Effector memory CD8-positive, alpha-beta T cell (primary cell): Measurements from ENCODE around the gene HTT.
"Not testable (repeated sequence)": the region's sequence is repeated elsewhere in the genome, so short reads cannot be mapped to it uniquely, and the experiment has no call there.

Experiments
- ATAC-seq: fragments of 150-1000 bp; cut with Tn5 transposase; replicated peaks from 2 replicates; pipeline ENCODE4 v1.10.0; 2021; ENCODE audit warnings: mild to moderate bottlenecking, moderate library complexity
- DNase-seq, 3 experiments: peaks; one replicate each; pipeline ENCODE4 v3.0.0; 2021
- H3K27ac Mint-ChIP-seq, 2 donors: one replicate each; pipeline ENCODE4 v1.8.0; 2022; ENCODE audit warnings: mild to moderate bottlenecking in 2 of 2, mixed read lengths in 2 of 2, moderate library complexity in 2 of 2
- H3K27me3 Mint-ChIP-seq, 2 donors: one replicate each; pipeline ENCODE4 v1.8.0; 2022; ENCODE audit warnings: mixed read lengths in 2 of 2
- H3K36me3 Mint-ChIP-seq: one replicate; pipeline ENCODE4 v1.8.0; 2022; ENCODE audit warnings: mild to moderate bottlenecking, moderate library complexity, mixed read lengths; ENCODE audit not compliant: insufficient read depth
- H3K4me1 Mint-ChIP-seq, 2 donors: one replicate each; pipeline ENCODE4 v1.8.0; 2022; ENCODE audit warnings: low read depth in 2 of 2, mixed read lengths in 2 of 2
- H3K4me3 Mint-ChIP-seq, 2 donors: one replicate each; pipeline ENCODE4 v1.8.0; 2022; ENCODE audit warnings: mild to moderate bottlenecking in 2 of 2, mixed read lengths in 2 of 2, moderate library complexity in 2 of 2
- H3K9me3 Mint-ChIP-seq, 2 donors: one replicate each; pipeline ENCODE4 v1.8.0; 2022; ENCODE audit warnings: mixed read lengths in 2 of 2

The HTT gene

GRCh38 chr4:3124070-3124767 lies 49.7 kb downstream of the HTT start:
- Mint-ChIP-seq H3K4me1 (peaks cover 0 to 2% of the 10 kb centered on the region in 2 donors), H3K27me3 (no peaks in the 10 kb centered on the region), H3K36me3 (peaks cover 66% of the 10 kb centered on the region), H3K9me3 (no peaks in the 10 kb centered on the region), H3K4me3 (no peak overlapping the region), H3K27ac (no peak overlapping the region)
- no peak for ATAC-seq
- no peak for DNase-seq

GRCh38 chr4:3127112-3127511 lies 52.6 kb downstream of the HTT start:
- Mint-ChIP-seq H3K27me3 (no peaks in the 10 kb centered on the region), H3K4me3 (no peak overlapping the region), H3K9me3 (no peaks in the 10 kb centered on the region), H3K27ac (no peak overlapping the region), H3K4me1 (peaks cover 0 to under 1% of the 10 kb centered on the region in 2 donors), H3K36me3 (peaks cover 73% of the 10 kb centered on the region)
- no peak for DNase-seq
- no peak for ATAC-seq

DNA sequence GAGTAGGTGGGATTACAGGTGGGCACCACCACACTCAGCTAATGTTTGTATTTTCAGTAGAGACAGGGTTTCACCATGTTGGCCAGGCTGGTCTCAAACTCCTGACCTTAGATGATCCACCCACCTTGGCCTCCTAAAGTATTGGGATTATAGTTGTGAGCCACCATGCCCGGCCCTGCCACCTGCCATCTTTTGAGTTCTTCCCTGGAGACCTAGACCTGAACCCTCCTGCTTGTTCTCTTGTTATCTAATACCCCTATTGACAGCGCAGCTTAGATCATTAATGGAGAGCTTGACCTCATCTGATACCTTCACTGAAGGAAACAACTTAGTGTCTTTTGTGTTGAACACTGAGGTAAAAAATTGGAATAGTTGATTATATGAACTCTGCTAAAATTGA lies 53.6 kb downstream of the HTT start:
- Mint-ChIP-seq H3K4me3 (no peak overlapping the region), H3K27me3 (no peaks in the 10 kb centered on the region), H3K27ac (no peak overlapping the region), H3K36me3 (peaks cover 78% of the 10 kb centered on the region), H3K9me3 (no peaks in the 10 kb centered on the region), H3K4me1 (no peaks in the 10 kb centered on the region)
- no peak for ATAC-seq
- no peak for DNase-seq

DNA sequence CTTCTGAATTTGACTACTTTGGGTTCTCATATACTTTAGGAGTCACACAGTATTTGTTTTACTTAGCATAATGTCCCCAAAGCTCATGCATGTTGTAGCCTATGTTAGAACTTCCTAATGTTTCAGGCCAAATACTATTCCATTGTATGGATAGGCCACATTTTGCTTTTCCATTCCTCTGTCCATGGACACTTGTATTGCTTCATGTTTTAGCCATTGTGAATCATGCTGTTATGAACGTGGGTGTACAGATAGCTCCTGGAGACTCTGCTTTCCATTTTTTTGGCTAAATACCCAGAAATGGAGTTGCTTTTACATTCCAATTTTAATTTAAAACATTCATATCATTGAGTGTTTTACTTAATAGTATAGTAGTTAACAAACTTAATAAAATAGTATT lies 54.5 kb downstream of the HTT start:
- DNase-seq (no peak), ATAC-seq (no peak)
- Mint-ChIP-seq H3K27ac (no peak overlapping the region), H3K9me3 (no peaks in the 10 kb centered on the region), H3K4me3 (no peak overlapping the region), H3K27me3 (no peaks in the 10 kb centered on the region), H3K4me1 (no peaks in the 10 kb centered on the region), H3K36me3 (peaks cover 86% of the 10 kb centered on the region)

DNA sequence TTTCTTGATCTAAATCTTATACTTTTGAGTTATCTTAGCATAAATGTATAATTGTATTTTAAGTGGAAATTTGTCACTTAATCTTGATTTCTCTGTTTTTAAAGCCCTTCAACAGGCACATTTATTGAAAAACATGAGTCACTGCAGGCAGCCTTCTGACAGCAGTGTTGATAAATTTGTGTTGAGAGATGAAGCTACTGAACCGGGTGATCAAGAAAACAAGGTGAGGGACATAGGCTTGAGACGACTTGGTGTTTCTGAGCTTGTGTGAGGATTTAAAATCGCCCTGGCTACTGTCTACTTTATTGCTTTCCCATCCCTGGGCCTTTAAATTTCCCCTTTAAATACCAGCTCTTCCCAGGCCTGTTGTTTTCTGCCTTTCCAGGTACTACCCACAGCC lies 55.7 kb downstream of the HTT start:
- ATAC-seq = no peak
- Mint-ChIP-seq H3K27ac (no peak overlapping the region), H3K9me3 (no peaks in the 10 kb centered on the region), H3K4me3 (no peak overlapping the region), H3K4me1 (no peaks in the 10 kb centered on the region), H3K36me3 (peaks cover 86% of the 10 kb centered on the region), H3K27me3 (no peaks in the 10 kb centered on the region)
- DNase-seq = no peak

GRCh38 chr4:3130826-3131225 lies 56.3 kb downstream of the HTT start:
- Mint-ChIP-seq H3K27me3 (no peaks in the 10 kb centered on the region), H3K4me1 (no peaks in the 10 kb centered on the region), H3K9me3 (no peaks in the 10 kb centered on the region), H3K4me3 (no peak overlapping the region), H3K27ac (no peak overlapping the region), H3K36me3 (peaks cover 87% of the 10 kb centered on the region)
- ATAC-seq = no peak
- DNase-seq = no peak

DNA sequence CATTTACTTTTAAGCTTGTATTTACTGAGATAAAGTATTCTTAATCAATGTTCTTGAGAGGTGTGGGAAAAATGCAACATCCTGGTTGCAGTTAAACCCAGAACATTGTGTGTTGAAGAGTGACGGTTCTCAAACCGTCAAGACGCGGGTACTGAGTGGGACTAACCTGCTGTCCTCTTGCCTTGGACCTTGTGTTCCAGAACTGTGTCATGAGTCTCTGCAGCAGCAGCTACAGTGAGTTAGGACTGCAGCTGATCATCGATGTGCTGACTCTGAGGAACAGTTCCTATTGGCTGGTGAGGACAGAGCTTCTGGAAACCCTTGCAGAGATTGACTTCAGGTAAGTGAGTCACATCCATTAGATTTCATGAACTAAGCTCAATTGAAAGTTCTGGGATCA lies 59.7 kb downstream of the HTT start:
- no peaks in the 10 kb centered on the region for H3K9me3 Mint-ChIP-seq
- H3K4me3 Mint-ChIP-seq = no peak overlapping the region
- H3K27ac Mint-ChIP-seq = peak overlapping the region in 1 of 2 donors; percentile 88
- no peak for ATAC-seq
- peaks cover 0 to 5% of the 10 kb centered on the region in 2 donors for H3K4me1 Mint-ChIP-seq
- no peaks in the 10 kb centered on the region for H3K27me3 Mint-ChIP-seq
- H3K36me3 Mint-ChIP-seq = peaks cover 92% of the 10 kb centered on the region
- no peak for DNase-seq

DNA sequence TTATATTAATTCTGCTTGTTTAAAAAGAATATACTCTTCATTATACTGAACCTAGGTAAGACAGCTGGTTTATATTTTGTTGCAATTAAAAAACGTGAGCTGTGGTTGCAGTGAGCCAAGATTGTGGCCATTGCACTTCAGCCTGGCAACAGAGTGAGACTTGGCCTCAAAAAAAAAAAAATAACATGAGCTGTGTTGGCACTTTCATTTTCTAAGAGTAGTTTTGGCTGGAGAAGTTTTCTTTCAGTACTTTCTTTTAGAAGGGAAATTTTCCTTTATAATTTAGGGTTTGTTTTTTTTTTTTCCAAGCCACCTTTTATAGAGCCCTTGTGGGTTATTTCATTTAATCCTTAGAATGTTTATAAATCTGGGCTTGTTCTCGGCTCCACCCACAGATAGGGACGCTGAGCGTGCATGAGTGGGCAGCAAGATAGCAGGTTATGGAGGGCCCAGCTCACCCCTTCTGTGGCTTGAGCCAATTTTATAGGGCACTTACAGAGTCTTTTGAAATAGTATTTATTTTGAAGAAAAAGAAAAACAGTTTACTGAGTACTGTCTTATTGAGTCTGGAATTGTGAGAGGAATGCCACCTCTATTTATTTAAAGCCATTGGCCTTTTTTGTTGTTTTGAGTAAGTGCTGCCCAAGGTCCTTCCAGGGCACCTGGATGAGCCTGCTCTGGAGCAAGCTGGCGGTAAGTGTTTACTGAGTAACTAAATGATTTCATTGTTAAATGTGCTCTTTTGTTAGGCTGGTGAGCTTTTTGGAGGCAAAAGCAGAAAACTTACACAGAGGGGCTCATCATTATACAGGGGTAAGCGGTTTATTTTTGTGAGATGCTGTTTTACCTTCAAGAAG lies 60.9 kb downstream of the HTT start:
- Mint-ChIP-seq H3K9me3 (no peaks in the 10 kb centered on the region), H3K4me3 (no peak overlapping the region), H3K27ac (no peak overlapping the region), H3K27me3 (no peaks in the 10 kb centered on the region), H3K4me1 (peaks cover 0 to 5% of the 10 kb centered on the region in 2 donors), H3K36me3 (peaks cover 90% of the 10 kb centered on the region)
- ATAC-seq = no peak
- no peak for DNase-seq

- peaks cover 0 to 5% of the 10 kb centered on the region in 2 donors for H3K4me1 Mint-ChIP-seq
- no peak for DNase-seq
- H3K27me3 Mint-ChIP-seq = no peaks in the 10 kb centered on the region
- H3K27ac Mint-ChIP-seq = no peak overlapping the region
- ATAC-seq = no peak
- H3K36me3 Mint-ChIP-seq = peaks cover 89% of the 10 kb centered on the region
- no peaks in the 10 kb centered on the region for H3K9me3 Mint-ChIP-seq
- H3K4me3 Mint-ChIP-seq = no peak overlapping the region
Observed at GRCh38 chr4:3136454-3136853, 62.0 kb downstream of the HTT start.

DNA sequence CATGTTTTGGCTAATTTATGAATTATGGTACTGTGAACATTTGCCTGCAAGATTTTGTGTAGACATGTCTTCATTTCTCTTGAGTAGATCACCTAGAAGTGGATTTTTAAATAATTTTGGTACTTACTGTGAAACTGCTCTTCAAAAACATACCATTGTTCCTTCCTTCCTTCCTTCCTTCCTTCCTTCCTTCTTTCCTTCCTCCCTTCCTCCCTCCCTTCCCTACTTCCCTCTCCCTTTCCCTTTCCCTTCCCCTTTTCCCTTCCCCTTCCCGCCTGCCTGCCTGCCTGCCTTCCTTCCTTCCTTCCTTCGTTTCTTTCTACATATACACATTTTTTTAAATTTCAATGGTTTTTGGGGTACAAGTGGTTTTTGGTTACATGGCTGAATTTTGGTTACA lies 63.4 kb downstream of the HTT start:
- H3K27me3 Mint-ChIP-seq = no peaks in the 10 kb centered on the region
- no peak for ATAC-seq
- no peaks in the 10 kb centered on the region for H3K9me3 Mint-ChIP-seq
- peaks cover 0 to 5% of the 10 kb centered on the region in 2 donors for H3K4me1 Mint-ChIP-seq
- peak overlapping the region in 1 of 2 donors; percentile 76 for H3K27ac Mint-ChIP-seq
- no peak for DNase-seq
- H3K4me3 Mint-ChIP-seq = no peak overlapping the region
- H3K36me3 Mint-ChIP-seq = peaks cover 85% of the 10 kb centered on the region

- Mint-ChIP-seq H3K36me3 (peaks cover 75% of the 10 kb centered on the region), H3K4me1 (peaks cover 3 to 6% of the 10 kb centered on the region in 2 donors), H3K4me3 (no peak overlapping the region), H3K27me3 (no peaks in the 10 kb centered on the region), H3K27ac (peak overlapping the region; percentile 30 to 51), H3K9me3 (no peaks in the 10 kb centered on the region)
- no peak for DNase-seq
- no peak for ATAC-seq
Observed at GRCh38 chr4:3145234-3145924, 70.9 kb downstream of the HTT start.

DNA sequence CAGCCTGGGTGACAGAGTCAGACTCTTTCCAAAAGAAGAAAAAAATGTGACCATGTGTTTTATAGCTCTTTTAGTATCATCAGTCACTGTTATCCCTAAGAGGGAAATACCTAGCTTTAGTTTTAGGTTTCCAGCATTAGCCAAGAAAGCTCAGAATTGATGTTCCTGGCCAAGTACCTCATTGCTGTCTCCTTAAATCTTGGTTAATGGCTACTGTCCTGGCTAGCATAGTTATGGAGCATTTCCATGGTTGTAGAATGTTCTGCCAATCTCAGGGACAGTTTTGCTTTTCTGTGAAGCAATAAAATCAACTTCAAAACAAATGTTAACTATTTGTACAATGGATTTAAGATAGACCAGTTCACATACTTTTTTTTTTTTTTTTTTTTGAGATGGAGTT lies 74.4 kb downstream of the HTT start:
- Mint-ChIP-seq H3K4me3 (no peak overlapping the region), H3K27ac (no peak overlapping the region), H3K27me3 (no peaks in the 10 kb centered on the region), H3K4me1 (peaks cover 3 to 11% of the 10 kb centered on the region in 2 donors), H3K9me3 (no peaks in the 10 kb centered on the region), H3K36me3 (peaks cover 70% of the 10 kb centered on the region)
- no peak for DNase-seq
- no peak for ATAC-seq

GRCh38 chr4:3151238-3151637 lies 76.8 kb downstream of the HTT start:
- not testable (repeated sequence) for ATAC-seq, H3K9me3 Mint-ChIP-seq, H3K4me3 Mint-ChIP-seq, H3K27me3 Mint-ChIP-seq, DNase-seq
- peaks cover 69% of the 10 kb centered on the region for H3K36me3 Mint-ChIP-seq
- peak overlapping the region in 1 of 2 donors; percentile 24 for H3K27ac Mint-ChIP-seq
- peaks cover 0 to 13% of the 10 kb centered on the region in 2 donors for H3K4me1 Mint-ChIP-seq
